GM12892 (cell line): ENCODE data around the gene UCP2.

Experiments
- POLR2A ChIP-seq: IDR thresholded peaks from 2 replicates; pipeline ENCODE4 v1.6.1; 2011; ENCODE audit warnings: low read depth, low read length, control low read depth
- POLR2AphosphoS5 ChIP-seq: IDR thresholded peaks from 2 replicates; pipeline ENCODE4 v1.6.1; 2011; ENCODE audit warnings: low read depth, low read length, control low read depth
- TAF1 ChIP-seq: IDR thresholded peaks from 2 replicates; pipeline ENCODE4 v1.6.1; 2011; ENCODE audit warnings: low read depth, mild to moderate bottlenecking, control low read depth, low read length, borderline replicate concordance

GRCh38 chr11:74019104-74019738, 36.6 kb upstream of the UCP2 start:
- no peak for TF ChIP-seq TAF1
- no peak for TF ChIP-seq POLR2A
- no peak for TF ChIP-seq POLR2AphosphoS5
